ENCODE measurements around the gene ZPR1. TPM values are rescaled to one million over a fixed set of nuclear protein-coding genes. Genes with fewer than 3 reads are reported as not detected.

Gene ZPR1
- total and polyA plus RNA-seq, 2 of the 4 experiments (the other 2 are of a cell fraction): 40.8 to 52.0 TPM

DNA sequence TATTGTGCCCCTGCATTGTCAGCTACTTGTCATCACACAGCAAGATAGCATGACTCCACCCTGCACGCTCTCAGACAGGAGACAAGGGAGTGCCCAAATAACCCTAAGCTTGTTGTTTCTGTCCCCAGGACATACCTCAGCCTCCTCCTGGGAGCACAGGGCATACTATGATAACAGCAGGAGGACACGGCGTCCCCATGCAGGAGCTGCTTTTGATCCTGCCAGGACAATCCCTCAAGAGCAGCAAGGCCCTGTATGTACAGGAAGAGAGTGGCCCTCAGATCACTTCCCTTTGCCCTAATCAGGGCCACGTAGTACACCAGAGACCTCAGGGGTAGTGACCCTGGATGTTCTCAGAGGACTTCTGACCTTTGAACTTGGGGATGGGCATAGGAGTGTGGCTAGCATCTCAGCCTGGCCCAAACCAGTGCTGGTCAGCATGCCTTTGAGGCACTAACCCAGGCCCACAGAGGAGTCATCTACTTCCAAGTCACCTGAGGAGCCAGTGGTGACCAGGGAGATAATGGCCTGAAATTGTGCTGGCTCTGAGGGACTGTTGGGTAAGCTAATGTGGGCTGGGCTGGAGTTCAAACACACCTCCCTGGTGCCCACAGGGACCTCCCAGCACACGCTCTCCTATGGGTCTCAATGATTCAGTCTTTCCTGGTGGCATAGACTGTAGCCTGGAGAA lies 26.1 kb upstream of the ZPR1 start:
- H4K91ac ChIP-seq (ENCODE audit: insufficient read depth, low read depth, low read length): no peak overlapping the region
- TF ChIP-seq RCOR1 (IDR thresholded peaks at IDR 0.05; ENCODE audit: insufficient replicate concordance, low read length): no peak
- TF ChIP-seq, protein P1, sequence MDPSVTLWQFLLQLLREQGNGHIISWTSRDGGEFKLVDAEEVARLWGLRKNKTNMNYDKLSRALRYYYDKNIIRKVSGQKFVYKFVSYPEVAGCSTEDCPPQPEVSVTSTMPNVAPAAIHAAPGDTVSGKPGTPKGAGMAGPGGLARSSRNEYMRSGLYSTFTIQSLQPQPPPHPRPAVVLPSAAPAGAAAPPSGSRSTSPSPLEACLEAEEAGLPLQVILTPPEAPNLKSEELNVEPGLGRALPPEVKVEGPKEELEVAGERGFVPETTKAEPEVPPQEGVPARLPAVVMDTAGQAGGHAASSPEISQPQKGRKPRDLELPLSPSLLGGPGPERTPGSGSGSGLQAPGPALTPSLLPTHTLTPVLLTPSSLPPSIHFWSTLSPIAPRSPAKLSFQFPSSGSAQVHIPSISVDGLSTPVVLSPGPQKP (IDR thresholded peaks at IDR 0.05; ENCODE audit: borderline replicate concordance, low read depth, low read length): no peak
- TF ChIP-seq MXI1 (IDR thresholded peaks at IDR 0.05; ENCODE audit: borderline replicate concordance, low read depth, low read length): no peak
- no peak for TF ChIP-seq NFE2L2 (IDR thresholded peaks at IDR 0.05; ENCODE audit: low read depth, low read length)
- TF ChIP-seq CEBPB (IDR thresholded peaks at IDR 0.05; ENCODE audit: low read depth, low read length): no peak
- TF ChIP-seq, protein P2, sequence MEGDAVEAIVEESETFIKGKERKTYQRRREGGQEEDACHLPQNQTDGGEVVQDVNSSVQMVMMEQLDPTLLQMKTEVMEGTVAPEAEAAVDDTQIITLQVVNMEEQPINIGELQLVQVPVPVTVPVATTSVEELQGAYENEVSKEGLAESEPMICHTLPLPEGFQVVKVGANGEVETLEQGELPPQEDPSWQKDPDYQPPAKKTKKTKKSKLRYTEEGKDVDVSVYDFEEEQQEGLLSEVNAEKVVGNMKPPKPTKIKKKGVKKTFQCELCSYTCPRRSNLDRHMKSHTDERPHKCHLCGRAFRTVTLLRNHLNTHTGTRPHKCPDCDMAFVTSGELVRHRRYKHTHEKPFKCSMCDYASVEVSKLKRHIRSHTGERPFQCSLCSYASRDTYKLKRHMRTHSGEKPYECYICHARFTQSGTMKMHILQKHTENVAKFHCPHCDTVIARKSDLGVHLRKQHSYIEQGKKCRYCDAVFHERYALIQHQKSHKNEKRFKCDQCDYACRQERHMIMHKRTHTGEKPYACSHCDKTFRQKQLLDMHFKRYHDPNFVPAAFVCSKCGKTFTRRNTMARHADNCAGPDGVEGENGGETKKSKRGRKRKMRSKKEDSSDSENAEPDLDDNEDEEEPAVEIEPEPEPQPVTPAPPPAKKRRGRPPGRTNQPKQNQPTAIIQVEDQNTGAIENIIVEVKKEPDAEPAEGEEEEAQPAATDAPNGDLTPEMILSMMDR (conservative IDR thresholded peaks at IDR 0.05; ENCODE audit: low read depth, low read length): no peak
- no peak for TF ChIP-seq RFX5 (IDR thresholded peaks at IDR 0.05; ENCODE audit: low read depth, low read length)
- TF ChIP-seq RAD21 (IDR thresholded peaks at IDR 0.05; ENCODE audit: low read length): no peak
- peaks cover 3% of the 10 kb centered on the region; the same call in 1 of the 2 replicates for H3K4me1 ChIP-seq (ENCODE audit: control insufficient read depth, insufficient read depth, low read length)
- H4K20me1 ChIP-seq (ENCODE audit: insufficient read depth, low read length): no peaks in the 10 kb centered on the region
- no peak overlapping the region for H4K5ac ChIP-seq (ENCODE audit: low read depth, low read length)
- peaks cover 4% of the 10 kb centered on the region; the same call in 1 of the 2 replicates for H3K27me3 ChIP-seq (ENCODE audit: control insufficient read depth, insufficient read depth, low read length)
- CTCF ChIA-PET: interaction anchor here (1.0 kb wide), 1 partner anchor 22 kb away, joined by 4 read pairs; no protein-coding TSS in a partner anchor
- POLR2A ChIA-PET (ENCODE audit: unreplicated experiment): no interaction called here
- no peak overlapping the region for H3K18ac ChIP-seq (ENCODE audit: low read depth, low read length)
- H3K9me3 ChIP-seq (ENCODE audit: control insufficient read depth, insufficient read depth, low read length): peaks cover 3% of the 10 kb centered on the region
- no peak overlapping the region for H2BK120ac ChIP-seq (ENCODE audit: low read depth, low read length)
- no peak overlapping the region for H2AK5ac ChIP-seq (ENCODE audit: low read depth, low read length)
- no peak overlapping the region for H3K4me3 ChIP-seq (ENCODE audit: insufficient read depth, low read depth, low read length)
- WGBS, 2 experiments (ENCODE audit: extremely low coverage in 2 of 2, insufficient read length in 1 of 2): 100% methylated on average over 1 of the region's 5 CpGs; no CpG with 5 or more reads in 1 of the 2 experiments
- H4K8ac ChIP-seq (ENCODE audit: low read depth in 2 of 2, low read length in 2 of 2): no peak overlapping the region
- no peak overlapping the region for H2BK20ac ChIP-seq (ENCODE audit: low read depth, low read length)
- no peak overlapping the region for H3K9ac ChIP-seq (ENCODE audit: low read depth, low read length)
- no peak overlapping the region for H3K56ac ChIP-seq (ENCODE audit: extremely low read depth, insufficient read depth, low read length)
- H3K23ac ChIP-seq (ENCODE audit: low read depth, low read length): no peak overlapping the region
- H2AK9ac ChIP-seq (replicated peaks; ENCODE audit: low read depth, low read length, poor library complexity): peak overlapping the region; percentile 23
- no peaks in the 10 kb centered on the region for H3K9me1 ChIP-seq (ENCODE audit: insufficient read depth, low read length)
- H3K14ac ChIP-seq (replicated peaks; ENCODE audit: low read depth, low read length): no peak overlapping the region
- dilution Hi-C loops (cut with HindIII; ENCODE audit: low sequenced_read_pairs, unreplicated experiment) (no loop called here), intact Hi-C loops (cut with micrococcal nuclease) (no loop called here), in situ Hi-C loops (cut with MboI; ENCODE audit: low sequenced_read_pairs) (no loop called here)
- H3K36me3 ChIP-seq (ENCODE audit: control insufficient read depth, insufficient read depth, low read length): no peaks in the 10 kb centered on the region
- no peaks in the 10 kb centered on the region for H3K79me1 ChIP-seq (ENCODE audit: low read depth in 1 of 2, low read length in 2 of 2)
- ATAC-seq (ENCODE audit: low read depth) (no peak), DNase-seq (no peak)
- no peak overlapping the region for H2BK5ac ChIP-seq (ENCODE audit: low read depth, low read length, poor library complexity, severe bottlenecking)
- H3K4me2 ChIP-seq (ENCODE audit: low read depth, low read length): no peak overlapping the region
- H2AFZ ChIP-seq (replicated peaks; ENCODE audit: low read length, poor library complexity): no peak overlapping the region
- no peak overlapping the region for H3K27ac ChIP-seq (ENCODE audit: insufficient read depth, low read length)
- no peak overlapping the region for H3K4ac ChIP-seq (ENCODE audit: low read depth, low read length)
- BruUV-seq (replicated peaks): no TSS peak
- H2BK15ac ChIP-seq (ENCODE audit: low read depth, low read length): no peak overlapping the region
